HG03460 (cell line): ENCODE data around the gene AKAP6.

Source experiments
- ATAC-seq: cut with Tn5 transposase; IDR thresholded peaks from one replicate; pipeline ENCODE4 v1.9.1; 2021; ENCODE audit not compliant: unreplicated experiment

AKAP6 gene

DNA sequence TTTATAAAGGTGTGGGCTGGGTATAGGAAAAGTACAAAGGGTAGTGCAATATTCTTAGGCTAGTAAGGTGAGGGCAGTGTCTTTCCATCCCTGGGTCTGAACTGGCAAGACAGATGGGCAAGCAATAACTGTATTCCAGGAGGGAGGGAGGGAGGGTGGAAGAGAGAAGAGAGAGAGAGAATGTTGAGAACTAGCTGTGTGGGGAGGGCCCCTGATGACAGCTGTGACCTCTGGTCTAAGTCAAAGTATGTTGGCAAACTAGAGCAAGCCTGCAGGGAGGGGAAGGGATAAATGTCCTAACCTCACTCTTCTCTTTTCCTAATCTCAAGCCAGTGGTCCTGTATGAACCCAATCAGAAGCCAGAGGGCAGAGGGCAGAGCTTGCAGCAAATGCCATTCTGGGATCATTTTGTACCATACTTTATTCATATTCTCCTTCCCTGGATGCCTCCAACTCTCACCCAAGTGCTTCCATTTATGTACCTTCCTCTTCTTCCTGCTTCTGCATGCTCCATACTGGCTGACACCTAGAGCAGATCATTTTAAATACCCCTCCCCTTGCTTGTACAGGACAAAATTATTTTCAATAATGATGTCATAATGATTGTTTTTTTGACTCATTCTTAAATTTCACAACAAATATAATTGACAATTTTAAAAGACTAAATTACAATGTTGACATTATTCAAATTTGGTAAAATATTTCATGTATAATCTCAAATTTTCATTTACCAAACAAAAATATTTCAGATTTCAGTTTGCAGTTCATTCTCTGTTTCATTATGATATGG lies 75.9 kb downstream of the AKAP6 start:
- no peak for ATAC-seq

DNA sequence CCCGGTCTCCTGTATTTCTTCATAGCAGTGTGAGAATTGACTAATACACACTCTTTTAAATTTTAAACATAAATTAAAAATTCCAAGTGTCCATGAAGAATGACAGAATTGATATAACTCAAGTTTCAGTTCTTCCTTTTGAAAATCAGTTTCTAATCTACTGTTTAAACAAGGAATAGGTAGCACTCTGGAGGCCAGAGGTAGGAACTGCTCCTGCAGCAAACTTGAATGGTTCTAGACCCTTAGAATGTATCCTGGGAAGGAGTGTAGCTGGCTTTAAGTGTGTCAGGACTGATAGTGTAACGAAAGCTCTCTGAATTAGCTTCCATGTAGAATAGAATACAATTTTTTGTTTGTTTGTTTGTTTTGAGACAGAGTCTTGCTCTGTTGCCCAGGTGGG lies 76.8 kb downstream of the AKAP6 start:
- ATAC-seq = no peak

DNA sequence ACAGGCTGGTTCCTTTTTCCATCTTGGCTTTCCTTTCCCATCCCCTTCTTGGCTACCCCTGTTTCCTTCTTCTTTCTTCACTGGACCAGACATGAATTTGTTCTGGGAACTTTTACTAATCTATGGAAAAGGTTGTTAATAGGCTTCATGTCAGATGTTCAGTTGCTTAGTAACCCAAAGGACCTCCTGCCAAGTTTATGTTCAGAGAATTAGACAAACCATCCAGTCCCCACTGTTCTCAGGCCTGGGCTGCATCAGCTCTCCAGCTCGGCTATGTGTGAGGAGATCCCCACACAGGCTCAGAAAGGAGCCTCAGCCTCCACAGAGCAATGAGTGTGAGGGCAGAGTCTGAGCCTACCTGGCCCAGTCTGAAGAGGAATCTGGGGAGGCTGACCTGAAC lies 78.0 kb downstream of the AKAP6 start:
- ATAC-seq = no peak

DNA sequence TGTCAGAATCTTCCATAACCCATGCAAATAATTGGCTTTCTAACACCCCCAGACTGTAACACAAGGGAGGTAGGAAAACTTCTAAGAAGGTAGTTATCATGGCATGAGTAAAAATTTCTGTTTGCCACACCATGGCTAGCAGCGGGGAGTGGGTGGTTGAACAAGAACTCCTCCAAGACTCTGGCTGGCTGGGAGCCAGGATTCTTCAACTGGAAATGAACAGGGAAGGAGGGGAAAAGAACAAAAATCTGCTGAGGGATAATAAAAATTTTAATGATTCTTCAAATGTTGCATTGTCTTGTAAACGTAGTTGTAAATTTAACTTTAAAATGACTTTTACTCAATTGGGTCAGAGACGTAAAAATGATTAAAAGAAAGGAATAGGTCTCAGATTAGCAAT lies 78.9 kb downstream of the AKAP6 start:
- no peak for ATAC-seq

DNA sequence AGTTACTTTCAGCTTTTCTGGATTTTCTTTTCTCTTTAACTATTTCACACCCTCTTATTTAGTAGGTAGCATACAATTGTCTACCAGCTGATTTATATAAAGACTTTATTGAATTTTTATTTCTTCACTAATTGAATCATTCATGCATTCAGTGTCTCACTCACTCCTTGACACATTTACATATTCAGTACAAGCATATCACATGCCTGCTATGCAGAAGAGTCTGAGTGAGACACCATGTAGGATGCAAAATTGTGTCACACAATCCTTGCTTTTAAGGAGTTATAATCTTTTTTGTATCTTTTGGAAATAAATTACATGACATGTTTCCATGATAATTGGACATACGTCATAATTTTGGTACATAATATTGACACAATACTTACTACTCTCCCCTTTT lies 83.0 kb downstream of the AKAP6 start:
- ATAC-seq = no peak

DNA sequence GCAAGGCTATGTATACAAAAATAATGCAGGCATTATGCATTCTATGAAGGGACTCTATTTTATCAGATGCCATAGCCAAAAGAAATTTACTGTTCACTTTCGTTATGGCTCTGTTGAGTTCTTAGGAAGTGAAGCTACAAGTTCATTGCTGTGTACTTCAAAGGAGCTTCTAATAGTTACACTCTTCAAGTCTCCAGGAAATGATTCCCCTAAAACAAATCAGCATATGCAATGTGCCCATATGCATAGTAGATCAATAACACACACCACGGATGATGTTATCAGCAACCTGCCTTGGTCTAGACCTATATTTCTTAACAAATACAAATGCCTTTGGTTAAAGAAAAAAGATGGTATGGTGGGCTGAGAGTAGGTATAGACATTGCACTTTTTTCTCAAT lies 83.4 kb downstream of the AKAP6 start:
- ATAC-seq = no peak

DNA sequence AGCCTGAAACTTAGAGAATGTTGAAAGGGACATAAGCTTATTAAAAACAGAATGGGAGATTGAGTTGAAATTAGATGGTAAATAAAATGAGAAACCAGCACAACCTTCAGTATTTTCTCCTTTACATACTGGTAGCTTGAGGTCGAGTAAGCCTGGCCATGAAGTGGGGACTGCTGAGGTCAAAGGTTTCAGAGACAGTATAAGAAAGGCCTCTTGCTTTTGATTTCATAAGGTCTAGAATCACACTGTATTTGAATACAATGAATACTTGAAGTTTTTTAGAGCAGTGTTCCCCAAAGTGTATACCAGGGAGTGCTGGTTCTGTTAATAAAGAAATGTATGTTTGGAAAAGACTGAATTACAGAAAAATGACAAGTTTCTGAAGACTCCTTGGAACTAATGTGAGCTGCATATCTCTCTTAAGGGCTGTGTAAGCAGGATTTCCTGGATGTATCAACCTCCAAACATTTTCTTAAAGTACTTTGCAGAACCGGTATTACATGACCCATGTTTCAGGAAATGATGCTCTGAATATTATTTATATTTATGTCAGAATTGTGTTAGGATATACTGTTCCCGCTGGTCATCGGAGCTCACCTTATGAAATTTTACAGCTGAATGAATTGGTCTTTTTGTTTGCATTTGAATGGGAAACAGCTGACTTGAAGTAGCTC lies 85.0 kb downstream of the AKAP6 start:
- ATAC-seq = no peak

DNA sequence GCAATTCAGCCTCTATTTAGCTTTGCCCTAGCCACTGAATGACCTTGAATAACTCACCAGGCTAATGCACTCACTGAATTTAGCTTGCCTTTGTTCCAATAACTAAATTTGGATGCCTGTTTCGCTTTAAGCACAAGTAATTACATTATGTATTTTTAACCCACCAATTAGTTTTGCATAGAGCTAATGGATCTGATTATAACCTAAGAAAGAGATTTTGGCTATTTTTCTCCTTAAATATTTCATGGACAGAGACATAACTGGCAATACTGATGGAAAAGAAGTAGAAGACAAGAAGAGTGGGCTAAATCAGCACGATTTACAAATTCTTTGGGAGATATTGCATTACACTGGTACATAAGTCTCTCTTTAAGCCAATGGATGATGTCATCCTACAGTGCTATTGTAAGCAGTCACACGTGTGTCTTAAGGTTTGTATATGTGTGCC lies 85.7 kb downstream of the AKAP6 start:
- no peak for ATAC-seq

DNA sequence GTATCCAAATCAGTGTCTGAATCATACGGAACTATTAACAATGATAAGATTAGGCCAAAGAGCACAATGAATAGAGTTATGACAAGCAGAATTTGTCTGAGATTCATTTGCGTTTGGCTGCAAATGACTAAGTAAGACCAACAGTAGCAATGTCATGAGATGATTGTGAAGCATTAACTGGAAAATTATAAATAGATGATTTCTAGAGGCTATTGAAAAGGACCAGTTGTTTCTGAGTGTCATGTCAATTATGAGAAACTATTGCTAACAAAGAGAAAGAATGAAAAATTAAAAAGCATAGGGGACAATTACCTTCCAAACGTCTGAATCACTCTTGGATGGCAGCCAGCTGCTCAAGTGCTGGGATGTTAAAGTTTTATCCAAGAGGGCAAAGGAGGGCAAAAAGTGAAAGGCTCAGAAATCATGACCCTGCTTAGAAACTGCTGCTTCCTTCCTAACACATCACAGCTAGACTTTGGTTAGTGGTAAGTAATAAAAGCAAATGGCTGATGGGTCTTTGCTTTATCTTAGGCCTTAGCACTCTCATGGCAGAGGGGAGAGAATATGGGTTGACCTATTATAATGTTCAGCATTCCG lies 89.0 kb downstream of the AKAP6 start:
- no peak for ATAC-seq

DNA sequence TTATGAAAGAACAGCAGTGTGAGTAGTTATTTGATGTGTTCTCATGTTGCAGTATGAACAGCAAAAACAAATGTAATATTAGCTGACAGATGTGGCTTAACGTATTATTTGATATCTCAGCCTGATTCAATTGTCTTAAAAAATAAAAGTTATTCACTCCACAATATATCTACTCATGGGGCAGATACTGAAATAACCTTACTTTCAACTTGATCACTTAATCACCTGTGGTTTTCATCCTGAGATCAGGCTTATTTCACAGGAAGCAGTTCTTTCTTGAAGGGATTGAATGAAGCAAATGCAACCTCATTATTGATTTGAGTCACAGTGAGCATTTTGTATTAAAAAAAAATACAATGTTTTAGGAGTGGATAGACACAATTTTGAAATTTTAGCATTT lies 90.3 kb downstream of the AKAP6 start:
- no peak for ATAC-seq

DNA sequence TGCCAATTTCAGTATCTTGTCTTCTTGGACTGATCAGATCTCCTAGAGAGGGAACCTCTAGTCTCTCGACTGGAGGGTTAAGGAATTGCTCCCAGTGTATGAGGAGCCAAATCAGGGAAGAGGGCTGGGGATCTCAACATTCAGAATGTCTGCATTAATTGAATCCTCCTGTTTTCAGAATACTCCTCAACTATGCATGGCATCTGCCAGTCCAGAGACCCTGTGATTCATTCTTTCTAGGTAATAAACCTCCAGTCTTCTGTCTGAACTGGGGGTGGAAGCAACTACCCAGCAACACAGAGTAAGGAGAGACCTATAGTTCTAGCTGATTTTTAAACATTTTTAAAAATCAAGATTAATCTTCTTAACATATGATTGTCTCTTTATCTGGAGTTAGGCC lies 92.7 kb downstream of the AKAP6 start:
- no peak for ATAC-seq

DNA sequence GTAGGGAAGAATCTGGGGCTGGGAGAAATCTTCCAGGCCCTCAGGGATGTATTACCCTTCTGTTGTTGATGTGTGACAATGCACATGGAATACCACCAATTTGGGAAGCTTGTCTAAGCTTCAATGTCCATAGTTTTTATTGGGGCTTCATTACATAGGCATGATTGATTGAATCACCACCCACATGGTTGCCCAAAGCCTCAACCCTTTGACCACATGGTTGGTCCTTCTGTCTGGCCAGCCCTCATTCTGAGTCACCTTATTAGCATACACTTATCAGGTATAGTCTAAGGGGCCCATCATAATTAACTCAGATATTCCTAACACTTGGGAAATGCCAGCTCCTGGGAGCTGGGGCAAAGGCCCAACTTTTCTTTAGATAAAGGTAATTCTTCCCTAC lies 93.3 kb downstream of the AKAP6 start:
- ATAC-seq = no peak

DNA sequence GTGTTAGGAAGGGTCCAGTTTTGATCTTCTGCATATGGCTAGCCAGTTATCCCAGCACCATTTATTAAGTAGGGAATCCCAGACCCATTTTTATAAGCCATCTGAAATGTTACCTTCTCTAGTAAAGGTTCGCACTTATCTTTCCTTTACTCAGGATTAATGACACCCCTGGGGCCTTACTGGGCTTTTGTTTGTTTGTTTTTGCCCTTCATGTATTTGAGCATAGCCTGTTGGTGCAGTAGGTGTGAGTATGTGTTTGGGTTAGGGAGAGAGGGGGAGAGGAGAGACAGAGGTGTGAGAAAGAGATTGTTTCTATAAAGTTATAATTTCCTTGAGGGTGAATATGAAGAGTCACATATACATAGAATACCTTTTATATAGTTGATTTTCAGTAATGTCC lies 96.9 kb downstream of the AKAP6 start:
- ATAC-seq = no peak

DNA sequence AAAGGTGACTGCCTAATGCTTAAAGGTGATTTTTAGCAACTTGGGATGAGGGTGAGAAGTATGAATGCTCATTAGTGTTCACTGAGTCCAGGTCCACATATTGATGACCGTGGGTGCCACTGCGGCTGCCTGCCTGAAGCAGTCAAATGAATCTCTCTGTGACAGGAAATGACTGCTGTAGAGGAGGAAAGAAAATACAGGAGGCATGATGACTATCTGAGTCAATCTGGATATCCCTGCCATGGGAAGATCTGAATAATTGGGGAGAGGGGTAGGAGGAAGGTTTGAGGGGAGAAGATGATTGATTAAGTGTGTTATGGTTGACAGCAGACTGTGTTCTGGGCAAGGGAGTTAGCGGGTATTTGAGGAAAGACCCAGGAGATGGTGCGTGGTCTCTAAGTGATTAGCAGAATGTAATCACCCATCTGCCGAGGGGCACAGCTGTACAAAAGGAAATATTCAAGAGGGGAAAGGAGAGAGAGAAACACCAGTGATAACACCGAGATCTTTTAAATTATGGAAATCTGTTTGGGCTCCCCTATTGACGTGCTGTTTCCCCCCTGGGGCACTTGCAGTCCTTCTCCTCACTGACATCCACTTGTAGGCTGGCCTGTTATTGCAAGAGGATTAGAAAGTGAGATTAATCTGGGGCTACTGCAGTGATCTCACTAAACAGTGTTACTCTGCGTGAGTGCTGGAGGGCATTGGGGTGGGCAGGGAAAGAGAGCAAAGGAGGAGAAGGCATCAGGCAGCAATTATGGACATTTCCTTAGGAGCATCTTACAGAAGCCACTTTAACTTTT lies 97.7 kb downstream of the AKAP6 start:
- no peak for ATAC-seq

DNA sequence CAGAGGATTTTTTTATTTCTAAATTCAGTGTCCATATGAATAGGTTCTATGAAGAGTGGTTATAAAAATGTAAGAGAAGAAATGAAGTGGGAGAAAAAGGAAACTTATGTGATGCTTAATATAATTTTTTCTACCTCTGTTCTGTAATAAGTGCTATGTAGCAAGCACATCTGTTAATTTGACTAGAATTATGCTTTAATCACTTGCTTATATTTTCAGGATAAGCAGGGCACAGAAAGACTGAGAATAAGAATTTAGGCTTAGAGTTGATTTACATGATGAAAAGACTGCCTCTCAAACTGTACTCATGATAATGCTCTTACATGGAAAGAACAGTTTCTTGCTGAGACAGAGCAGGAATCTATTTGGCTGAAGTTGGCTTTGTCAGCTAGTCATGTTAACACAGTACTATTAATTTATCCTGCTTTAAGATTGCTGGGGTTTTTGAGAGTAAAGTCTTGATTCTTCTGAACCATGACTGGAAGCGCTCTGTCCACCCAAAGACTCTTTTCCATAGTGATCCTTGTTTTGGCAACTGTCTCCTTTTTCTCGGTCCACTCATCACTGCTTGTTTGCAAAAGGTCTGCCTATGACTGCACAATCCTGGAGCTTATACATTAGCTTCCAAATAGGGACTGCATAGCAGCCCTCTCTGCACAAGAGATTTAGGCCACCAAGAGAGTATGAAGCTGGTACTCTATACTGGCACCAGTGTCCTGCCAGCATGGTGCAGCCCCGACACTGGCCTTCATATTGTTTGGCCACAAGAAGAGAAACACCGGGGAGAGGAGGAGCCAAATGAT lies 98.8 kb downstream of the AKAP6 start:
- no peak for ATAC-seq

DNA sequence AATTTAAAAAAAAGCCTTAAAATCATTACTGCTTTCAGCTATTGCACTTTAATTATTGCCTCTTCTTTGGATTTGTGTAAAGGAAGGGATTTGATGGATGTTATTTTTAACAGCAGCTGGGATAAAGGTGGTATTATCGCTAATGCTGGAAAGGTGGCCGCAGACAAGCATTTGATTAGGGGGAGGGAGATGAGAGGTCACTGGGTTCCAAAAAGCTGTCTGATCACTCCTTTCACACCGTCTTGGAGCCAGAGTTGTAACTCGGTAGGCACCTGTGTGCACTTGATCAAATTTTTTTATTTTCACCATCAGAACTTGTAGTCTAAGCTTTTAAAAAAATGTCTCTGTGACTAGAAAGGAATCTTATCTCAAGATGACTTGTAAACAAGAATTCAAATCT lies 99.8 kb downstream of the AKAP6 start:
- ATAC-seq = no peak

DNA sequence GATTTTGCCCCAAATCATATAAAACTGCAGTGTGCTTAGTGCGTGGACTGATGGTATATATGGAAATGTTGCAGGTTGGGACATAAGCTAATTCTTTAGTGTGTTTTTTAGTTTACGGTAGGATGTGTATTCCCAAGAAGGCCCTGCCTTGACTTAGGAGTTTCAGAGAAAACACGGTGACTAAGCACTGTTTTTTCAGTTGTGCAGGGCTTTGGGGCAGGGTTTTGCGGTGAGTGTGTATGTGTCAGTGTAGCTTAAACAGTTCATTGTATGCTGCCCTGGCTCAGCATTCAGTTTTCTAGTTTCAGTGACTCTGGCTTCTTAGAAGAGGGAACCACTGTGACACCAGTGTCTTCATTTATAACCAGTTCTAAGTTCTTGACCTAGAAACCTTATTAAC lies 101.2 kb downstream of the AKAP6 start:
- ATAC-seq = no peak

DNA sequence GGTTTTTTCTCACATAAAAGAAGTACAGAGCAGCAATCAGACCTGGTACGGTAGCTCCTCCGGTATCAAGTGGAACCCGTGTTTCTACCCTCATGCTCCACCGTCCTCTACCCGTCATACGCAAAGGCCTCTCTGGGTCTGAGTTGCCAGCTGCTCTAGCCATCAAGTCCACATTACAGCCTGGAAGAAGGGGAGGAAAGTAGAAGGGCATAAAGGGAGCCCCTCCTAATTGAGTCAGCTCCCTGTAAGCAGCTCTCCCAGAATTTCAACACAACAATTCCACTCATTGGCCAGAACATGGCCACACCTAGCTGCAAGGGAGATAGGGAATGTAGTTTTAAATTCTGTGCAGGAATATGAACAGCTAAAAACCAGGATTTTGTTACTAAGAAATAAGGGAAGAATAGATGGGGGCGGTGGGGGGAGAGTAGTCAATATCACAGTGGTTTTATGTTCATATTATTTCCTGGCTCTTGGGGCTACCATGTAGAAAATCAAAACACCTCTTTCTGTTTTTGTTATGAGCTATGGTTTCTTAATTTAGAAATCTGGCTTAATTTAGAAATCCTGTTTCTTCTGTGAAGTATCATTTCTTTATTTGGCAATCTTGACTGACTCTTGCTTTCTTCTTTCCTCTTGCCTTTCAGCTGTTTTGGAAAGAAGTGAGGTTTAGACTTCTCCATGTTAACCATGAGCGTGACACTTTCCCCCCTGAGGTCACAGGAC lies 103.9 kb downstream of the AKAP6 start:
- ATAC-seq = no peak

DNA sequence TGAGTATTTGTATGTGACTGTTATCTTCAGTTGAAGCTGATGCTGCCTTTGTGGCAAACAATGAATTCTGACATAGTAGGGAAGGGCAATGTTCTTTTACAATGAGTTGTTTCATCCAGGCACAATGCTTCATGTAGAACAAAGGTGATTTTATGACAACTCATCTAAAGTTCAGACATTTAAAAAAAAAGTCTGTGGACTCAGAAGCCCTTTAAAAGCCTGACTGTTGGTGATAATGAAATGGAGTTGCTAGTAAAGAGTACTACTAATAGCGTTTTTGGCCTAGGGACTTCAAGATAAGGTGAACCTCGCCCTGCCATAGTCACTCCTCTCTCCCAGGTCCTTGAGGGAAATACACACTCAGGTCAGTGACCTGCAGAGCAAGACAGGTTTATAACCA lies 105.1 kb downstream of the AKAP6 start:
- ATAC-seq = no peak

DNA sequence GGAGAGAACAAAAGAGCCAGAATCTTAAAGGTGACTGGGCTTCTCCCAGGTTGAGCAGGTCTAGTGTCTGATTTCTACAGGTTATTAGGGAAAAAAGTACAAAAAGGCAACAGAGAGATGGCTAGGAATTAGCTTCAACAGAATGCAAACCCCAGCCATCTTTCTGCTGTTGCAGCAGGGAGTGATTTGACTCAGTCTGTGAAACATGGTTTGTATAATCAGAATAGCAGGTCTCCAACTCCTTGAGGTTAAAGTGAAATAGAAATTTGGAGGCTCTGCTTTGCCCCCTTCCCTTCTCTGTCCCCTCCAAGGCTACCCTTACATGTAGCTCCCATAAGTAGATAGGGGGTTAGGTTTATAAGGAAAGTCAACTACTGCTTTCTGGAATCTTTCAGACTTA lies 105.8 kb downstream of the AKAP6 start:
- ATAC-seq = no peak
